Retinal pigment epithelial cell (primary cell): Measurements from ENCODE around the gene FES.

Source experiments
- DNase-seq: peaks from one replicate; pipeline ENCODE4 v3.0.0-alpha.2; 2010; ENCODE audit warnings: low read depth
- H3K4me3 ChIP-seq: 2 replicates; pipeline ENCODE4 v1.5.1; 2011; ENCODE audit warnings: mild to moderate bottlenecking, low read length, control low read depth, moderate library complexity
- CTCF ChIP-seq: conservative IDR thresholded peaks from 2 replicates; pipeline ENCODE4 v1.5.1; 2011; ENCODE audit warnings: low read depth, low read length, control low read depth, inconsistent platforms

The FES gene

GRCh38 chr15:90866161-90866715 is 18.1 kb upstream of the FES start:
- no peak for DNase-seq
- H3K4me3 ChIP-seq, result no peak overlapping the region
- TF ChIP-seq CTCF, result no peak

GRCh38 chr15:90866800-90867199 is 17.5 kb upstream of the FES start:
- H3K4me3 ChIP-seq, result no peak overlapping the region

GRCh38 chr15:90868261-90868689 is 16.0 kb upstream of the FES start, which contains the start of gene FURIN:
Gene FURIN (plus strand): TSS chr15:90868588. CDS start chr15:90875741, 7,153 bp downstream.
- TF ChIP-seq CTCF, result no peak
- no peak within 1 kb of the TSS for H3K4me3 ChIP-seq
- DNase-seq, result no peak

More at GRCh38 chr15:90866800-90867199, 17.5 kb upstream of the FES start:
- no peak for DNase-seq
- TF ChIP-seq CTCF, result no peak

GRCh38 chr15:90869140-90869541 is 15.2 kb upstream of the FES start:
- H3K4me3 ChIP-seq, result no peak overlapping the region
- no peak for DNase-seq
- no peak for TF ChIP-seq CTCF

GRCh38 chr15:90869601-90870353 is 14.5 kb upstream of the FES start:
- no peak overlapping the region for H3K4me3 ChIP-seq
- DNase-seq, result peak; percentile 52
- no peak for TF ChIP-seq CTCF

- no peak for TF ChIP-seq CTCF
- H3K4me3 ChIP-seq, result peak overlapping the region; percentile 72
- no peak for DNase-seq
Observed at GRCh38 chr15:90870354-90871138, 13.8 kb upstream of the FES start.
